ENCODE measurements around the gene EI24. TPM values are rescaled to one million over a fixed set of nuclear protein-coding genes. Genes with fewer than 3 reads are reported as not detected.

Gene EI24
- total and polyA plus RNA-seq, 2 experiments from 2014 or later = 132 to 174 TPM

DNA sequence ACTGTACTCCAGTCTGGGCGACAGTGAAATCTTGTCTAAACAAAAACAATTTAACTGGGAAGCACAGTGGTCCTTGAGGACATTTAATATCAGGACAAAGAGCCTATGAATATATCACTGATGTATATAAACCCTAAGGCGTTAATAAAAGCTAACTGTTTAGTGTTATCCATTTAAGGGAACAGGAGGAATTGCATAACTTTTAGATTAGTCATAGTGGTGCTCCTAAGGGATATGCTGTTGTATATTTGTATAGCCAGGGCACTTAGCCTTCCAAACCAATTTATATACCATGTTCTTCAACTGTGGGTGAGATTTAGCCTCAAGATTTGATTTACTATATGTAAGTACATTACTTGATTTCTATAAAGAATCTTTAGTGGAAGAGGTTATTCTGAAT is 52.7 kb downstream of the EI24 start (continued):
- TF ChIP-seq, protein P1, sequence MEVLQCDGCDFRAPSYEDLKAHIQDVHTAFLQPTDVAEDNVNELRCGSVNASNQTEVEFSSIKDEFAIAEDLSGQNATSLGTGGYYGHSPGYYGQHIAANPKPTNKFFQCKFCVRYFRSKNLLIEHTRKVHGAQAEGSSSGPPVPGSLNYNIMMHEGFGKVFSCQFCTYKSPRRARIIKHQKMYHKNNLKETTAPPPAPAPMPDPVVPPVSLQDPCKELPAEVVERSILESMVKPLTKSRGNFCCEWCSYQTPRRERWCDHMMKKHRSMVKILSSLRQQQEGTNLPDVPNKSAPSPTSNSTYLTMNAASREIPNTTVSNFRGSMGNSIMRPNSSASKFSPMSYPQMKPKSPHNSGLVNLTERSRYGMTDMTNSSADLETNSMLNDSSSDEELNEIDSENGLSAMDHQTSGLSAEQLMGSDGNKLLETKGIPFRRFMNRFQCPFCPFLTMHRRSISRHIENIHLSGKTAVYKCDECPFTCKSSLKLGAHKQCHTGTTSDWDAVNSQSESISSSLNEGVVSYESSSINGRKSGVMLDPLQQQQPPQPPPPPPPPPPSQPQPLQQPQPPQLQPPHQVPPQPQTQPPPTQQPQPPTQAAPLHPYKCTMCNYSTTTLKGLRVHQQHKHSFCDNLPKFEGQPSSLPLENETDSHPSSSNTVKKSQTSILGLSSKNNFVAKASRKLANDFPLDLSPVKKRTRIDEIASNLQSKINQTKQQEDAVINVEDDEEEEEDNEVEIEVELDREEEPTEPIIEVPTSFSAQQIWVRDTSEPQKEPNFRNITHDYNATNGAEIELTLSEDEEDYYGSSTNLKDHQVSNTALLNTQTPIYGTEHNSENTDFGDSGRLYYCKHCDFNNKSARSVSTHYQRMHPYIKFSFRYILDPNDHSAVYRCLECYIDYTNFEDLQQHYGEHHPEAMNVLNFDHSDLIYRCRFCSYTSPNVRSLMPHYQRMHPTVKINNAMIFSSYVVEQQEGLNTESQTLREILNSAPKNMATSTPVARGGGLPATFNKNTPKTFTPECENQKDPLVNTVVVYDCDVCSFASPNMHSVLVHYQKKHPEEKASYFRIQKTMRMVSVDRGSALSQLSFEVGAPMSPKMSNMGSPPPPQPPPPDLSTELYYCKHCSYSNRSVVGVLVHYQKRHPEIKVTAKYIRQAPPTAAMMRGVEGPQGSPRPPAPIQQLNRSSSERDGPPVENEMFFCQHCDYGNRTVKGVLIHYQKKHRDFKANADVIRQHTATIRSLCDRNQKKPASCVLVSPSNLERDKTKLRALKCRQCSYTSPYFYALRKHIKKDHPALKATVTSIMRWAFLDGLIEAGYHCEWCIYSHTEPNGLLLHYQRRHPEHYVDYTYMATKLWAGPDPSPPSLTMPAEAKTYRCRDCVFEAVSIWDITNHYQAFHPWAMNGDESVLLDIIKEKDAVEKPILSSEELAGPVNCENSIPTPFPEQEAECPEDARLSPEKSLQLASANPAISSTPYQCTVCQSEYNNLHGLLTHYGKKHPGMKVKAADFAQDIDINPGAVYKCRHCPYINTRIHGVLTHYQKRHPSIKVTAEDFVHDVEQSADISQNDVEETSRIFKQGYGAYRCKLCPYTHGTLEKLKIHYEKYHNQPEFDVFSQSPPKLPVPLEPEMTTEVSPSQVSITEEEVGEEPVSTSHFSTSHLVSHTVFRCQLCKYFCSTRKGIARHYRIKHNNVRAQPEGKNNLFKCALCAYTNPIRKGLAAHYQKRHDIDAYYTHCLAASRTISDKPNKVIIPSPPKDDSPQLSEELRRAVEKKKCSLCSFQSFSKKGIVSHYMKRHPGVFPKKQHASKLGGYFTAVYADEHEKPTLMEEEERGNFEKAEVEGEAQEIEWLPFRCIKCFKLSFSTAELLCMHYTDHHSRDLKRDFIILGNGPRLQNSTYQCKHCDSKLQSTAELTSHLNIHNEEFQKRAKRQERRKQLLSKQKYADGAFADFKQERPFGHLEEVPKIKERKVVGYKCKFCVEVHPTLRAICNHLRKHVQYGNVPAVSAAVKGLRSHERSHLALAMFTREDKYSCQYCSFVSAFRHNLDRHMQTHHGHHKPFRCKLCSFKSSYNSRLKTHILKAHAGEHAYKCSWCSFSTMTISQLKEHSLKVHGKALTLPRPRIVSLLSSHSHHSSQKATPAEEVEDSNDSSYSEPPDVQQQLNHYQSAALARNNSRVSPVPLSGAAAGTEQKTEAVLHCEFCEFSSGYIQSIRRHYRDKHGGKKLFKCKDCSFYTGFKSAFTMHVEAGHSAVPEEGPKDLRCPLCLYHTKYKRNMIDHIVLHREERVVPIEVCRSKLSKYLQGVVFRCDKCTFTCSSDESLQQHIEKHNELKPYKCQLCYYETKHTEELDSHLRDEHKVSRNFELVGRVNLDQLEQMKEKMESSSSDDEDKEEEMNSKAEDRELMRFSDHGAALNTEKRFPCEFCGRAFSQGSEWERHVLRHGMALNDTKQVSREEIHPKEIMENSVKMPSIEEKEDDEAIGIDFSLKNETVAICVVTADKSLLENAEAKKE (CRISPR knock-in tag; IDR thresholded peaks at IDR 0.05) = no peak
- TF ChIP-seq NANOG (IDR thresholded peaks at IDR 0.05; ENCODE audit: borderline replicate concordance) (no peak), CREB1 (CRISPR knock-in tag; IDR thresholded peaks at IDR 0.05; ENCODE audit: low read depth) (no peak), JUNB (IDR thresholded peaks at IDR 0.05; ENCODE audit: unreplicated experiment) (no peak), EZH2phosphoT487 (IDR thresholded peaks at IDR 0.05; ENCODE audit: unreplicated experiment) (no peak), ZNF331 (CRISPR knock-in tag; IDR thresholded peaks at IDR 0.05; ENCODE audit: low read depth) (no peak)

DNA sequence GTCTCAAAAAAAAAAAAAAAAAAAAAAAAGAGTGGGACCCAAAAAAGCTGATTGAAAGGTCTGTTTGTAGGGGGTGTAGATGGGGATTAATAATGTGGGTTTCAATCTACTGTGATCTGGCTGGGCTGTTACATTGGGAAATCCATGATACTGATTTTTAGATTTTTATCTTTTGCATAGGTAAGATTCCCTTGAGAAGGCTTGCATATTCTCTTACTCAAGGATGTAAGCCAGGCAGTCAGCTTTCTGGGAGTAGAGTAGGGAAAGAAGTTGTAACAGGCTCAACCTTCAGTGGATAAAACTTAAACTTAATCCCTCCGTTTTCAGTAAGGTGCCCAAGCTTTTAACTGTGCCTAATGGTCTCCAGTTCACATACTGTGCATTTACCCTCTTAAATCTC is 53.8 kb downstream of the EI24 start:
- Mint-ChIP-seq H3K9me3 (no peaks in the 10 kb centered on the region), H3K27ac (no peak overlapping the region), H3K36me3 (ENCODE audit: low read depth) (peaks cover 57% of the 10 kb centered on the region; the same call in 2 of the 3 replicates), H3K27me3 (ENCODE audit: insufficient read depth, low read depth, poor library complexity) (peaks cover 7% of the 10 kb centered on the region), H3K4me3 (no peak overlapping the region), H3K4me1 (peaks cover 13% of the 10 kb centered on the region)
- Histone ChIP-seq H3K79me2 (replicated peaks; ENCODE audit: insufficient read depth) (peaks cover 16% of the 10 kb centered on the region), H3K27ac (ENCODE audit: low read depth) (no peak overlapping the region; the same call in 1 of the 2 replicates), H3K9me2 (ENCODE audit: insufficient read depth) (no peaks in the 10 kb centered on the region), H3K4me1 (ENCODE audit: insufficient read depth) (peaks cover 10% of the 10 kb centered on the region; the same call in 1 of the 2 replicates), H2AFZ (no peak overlapping the region), H3F3A (replicated peaks; ENCODE audit: low read depth) (peaks cover 7% of the 10 kb centered on the region; the same call in 1 of the 2 replicates), H3K27me3 (ENCODE audit: insufficient read depth) (no peaks in the 10 kb centered on the region), H3K36me3 (ENCODE audit: insufficient read depth) (peaks cover 36% of the 10 kb centered on the region), H3K4me2 (no peak overlapping the region), H3K4me3 (no peak overlapping the region), H4K20me1 (replicated peaks; ENCODE audit: insufficient read depth) (peaks cover 7% of the 10 kb centered on the region; the same call in 1 of the 2 replicates)
- DNase-seq (ENCODE audit: low spot score) (no peak), ATAC-seq (no peak)
- TF ChIP-seq NANOG (IDR thresholded peaks at IDR 0.05; ENCODE audit: borderline replicate concordance) = no peak
- TF ChIP-seq, protein P2, sequence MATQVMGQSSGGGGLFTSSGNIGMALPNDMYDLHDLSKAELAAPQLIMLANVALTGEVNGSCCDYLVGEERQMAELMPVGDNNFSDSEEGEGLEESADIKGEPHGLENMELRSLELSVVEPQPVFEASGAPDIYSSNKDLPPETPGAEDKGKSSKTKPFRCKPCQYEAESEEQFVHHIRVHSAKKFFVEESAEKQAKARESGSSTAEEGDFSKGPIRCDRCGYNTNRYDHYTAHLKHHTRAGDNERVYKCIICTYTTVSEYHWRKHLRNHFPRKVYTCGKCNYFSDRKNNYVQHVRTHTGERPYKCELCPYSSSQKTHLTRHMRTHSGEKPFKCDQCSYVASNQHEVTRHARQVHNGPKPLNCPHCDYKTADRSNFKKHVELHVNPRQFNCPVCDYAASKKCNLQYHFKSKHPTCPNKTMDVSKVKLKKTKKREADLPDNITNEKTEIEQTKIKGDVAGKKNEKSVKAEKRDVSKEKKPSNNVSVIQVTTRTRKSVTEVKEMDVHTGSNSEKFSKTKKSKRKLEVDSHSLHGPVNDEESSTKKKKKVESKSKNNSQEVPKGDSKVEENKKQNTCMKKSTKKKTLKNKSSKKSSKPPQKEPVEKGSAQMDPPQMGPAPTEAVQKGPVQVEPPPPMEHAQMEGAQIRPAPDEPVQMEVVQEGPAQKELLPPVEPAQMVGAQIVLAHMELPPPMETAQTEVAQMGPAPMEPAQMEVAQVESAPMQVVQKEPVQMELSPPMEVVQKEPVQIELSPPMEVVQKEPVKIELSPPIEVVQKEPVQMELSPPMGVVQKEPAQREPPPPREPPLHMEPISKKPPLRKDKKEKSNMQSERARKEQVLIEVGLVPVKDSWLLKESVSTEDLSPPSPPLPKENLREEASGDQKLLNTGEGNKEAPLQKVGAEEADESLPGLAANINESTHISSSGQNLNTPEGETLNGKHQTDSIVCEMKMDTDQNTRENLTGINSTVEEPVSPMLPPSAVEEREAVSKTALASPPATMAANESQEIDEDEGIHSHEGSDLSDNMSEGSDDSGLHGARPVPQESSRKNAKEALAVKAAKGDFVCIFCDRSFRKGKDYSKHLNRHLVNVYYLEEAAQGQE (IDR thresholded peaks at IDR 0.05; ENCODE audit: unreplicated experiment) = no peak
- no peak for TF ChIP-seq EZH2phosphoT487 (IDR thresholded peaks at IDR 0.05; ENCODE audit: unreplicated experiment)
- TF ChIP-seq CREB1 (CRISPR knock-in tag; IDR thresholded peaks at IDR 0.05; ENCODE audit: low read depth) = no peak
- TF ChIP-seq JUNB (IDR thresholded peaks at IDR 0.05; ENCODE audit: unreplicated experiment) = no peak
- TF ChIP-seq ZNF331 (CRISPR knock-in tag; IDR thresholded peaks at IDR 0.05; ENCODE audit: low read depth) = no peak
